Measurements from ENCODE around the gene CCDC8.

DNA sequence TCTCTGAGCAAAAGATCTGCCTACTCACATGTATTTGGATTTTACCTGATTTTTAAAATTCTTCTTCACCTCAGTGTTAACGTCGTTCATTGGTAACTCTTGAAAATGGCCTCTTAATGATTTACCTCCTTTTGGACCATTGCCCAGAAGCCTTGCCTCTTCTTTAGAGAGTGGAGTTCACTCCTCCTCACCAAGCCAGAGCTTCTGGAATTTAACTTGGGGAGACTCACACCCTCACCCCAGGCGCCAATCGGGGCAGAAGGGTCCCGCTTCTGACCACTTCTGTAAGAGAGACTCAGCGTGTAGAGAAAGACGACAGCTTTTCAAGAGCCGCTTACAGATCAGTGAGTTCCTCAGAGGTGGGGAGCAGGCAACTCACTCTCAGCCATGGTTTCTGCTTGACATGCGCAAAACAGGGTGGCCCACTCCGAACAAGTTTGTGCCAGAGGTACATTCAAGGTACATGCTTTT is 12.7 kb upstream of the CCDC8 start:
- TF ChIP-seq, protein P1, sequence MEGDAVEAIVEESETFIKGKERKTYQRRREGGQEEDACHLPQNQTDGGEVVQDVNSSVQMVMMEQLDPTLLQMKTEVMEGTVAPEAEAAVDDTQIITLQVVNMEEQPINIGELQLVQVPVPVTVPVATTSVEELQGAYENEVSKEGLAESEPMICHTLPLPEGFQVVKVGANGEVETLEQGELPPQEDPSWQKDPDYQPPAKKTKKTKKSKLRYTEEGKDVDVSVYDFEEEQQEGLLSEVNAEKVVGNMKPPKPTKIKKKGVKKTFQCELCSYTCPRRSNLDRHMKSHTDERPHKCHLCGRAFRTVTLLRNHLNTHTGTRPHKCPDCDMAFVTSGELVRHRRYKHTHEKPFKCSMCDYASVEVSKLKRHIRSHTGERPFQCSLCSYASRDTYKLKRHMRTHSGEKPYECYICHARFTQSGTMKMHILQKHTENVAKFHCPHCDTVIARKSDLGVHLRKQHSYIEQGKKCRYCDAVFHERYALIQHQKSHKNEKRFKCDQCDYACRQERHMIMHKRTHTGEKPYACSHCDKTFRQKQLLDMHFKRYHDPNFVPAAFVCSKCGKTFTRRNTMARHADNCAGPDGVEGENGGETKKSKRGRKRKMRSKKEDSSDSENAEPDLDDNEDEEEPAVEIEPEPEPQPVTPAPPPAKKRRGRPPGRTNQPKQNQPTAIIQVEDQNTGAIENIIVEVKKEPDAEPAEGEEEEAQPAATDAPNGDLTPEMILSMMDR (IDR thresholded peaks at IDR 0.05), result no peak
- TF ChIP-seq POLR2A (IDR thresholded peaks at IDR 0.05) (no peak), POLR2AphosphoS5 (IDR thresholded peaks at IDR 0.05) (no peak)
